SHP77 treated with DMSO at 0.1 percent for 48 hours (cell line): ENCODE measurements around the gene EMC9.

Experiments
- DNase-seq: peaks from one replicate; lab custom pipeline; 2025; lab: John Stamatoyannopoulos, UW

Gene EMC9

GRCh38 chr14:24141097-24141880, at the start of gene EMC9:
TSS of gene EMC9 (minus strand) at chr14:24141591. CDS start at chr14:24141304, 287 bp downstream.
- peak; percentile 100 for DNase-seq

GRCh38 chr14:24190416-24190815, 49.0 kb upstream of the EMC9 start:
- no peak for DNase-seq

- no peak for DNase-seq
Measured at GRCh38 chr14:24189460-24189859, 48.1 kb upstream of the EMC9 start.

- DNase-seq: no peak
Measured at GRCh38 chr14:24189059-24189375, 47.6 kb upstream of the EMC9 start.

GRCh38 chr14:24188251-24189058, 47.1 kb upstream of the EMC9 start, which contains the start of gene IPO4:
TSS of gene IPO4 (minus strand) at chr14:24188816. CDS start at chr14:24188787, 29 bp downstream.
- peak; percentile 95 for DNase-seq

- DNase-seq: no peak
Measured at GRCh38 chr14:24187539-24187915, 46.1 kb upstream of the EMC9 start.

GRCh38 chr14:24186831-24187538, 45.6 kb upstream of the EMC9 start:
- no peak for DNase-seq

GRCh38 chr14:24185741-24186140, 44.4 kb upstream of the EMC9 start:
- DNase-seq: no peak

GRCh38 chr14:24185026-24185425, 43.6 kb upstream of the EMC9 start:
- DNase-seq: no peak

GRCh38 chr14:24184104-24184970, 42.9 kb upstream of the EMC9 start:
- no peak for DNase-seq

GRCh38 chr14:24183014-24183481, 41.7 kb upstream of the EMC9 start:
- DNase-seq: no peak

GRCh38 chr14:24182110-24182882, 40.9 kb upstream of the EMC9 start:
- DNase-seq: no peak

- DNase-seq: no peak
Measured at GRCh38 chr14:24181371-24182077, 40.1 kb upstream of the EMC9 start.

GRCh38 chr14:24179961-24180796, 38.8 kb upstream of the EMC9 start:
- DNase-seq: no peak

- DNase-seq: no peak
Measured at GRCh38 chr14:24179294-24179960, 38.0 kb upstream of the EMC9 start.

- DNase-seq: no peak
Measured at GRCh38 chr14:24178399-24179178, 37.2 kb upstream of the EMC9 start.

- no peak for DNase-seq
Measured at GRCh38 chr14:24177891-24178290, 36.5 kb upstream of the EMC9 start.
